Measurements from ENCODE around the gene RALGPS1.

- TF ChIP-seq CTCF (IDR thresholded peaks at IDR 0.05; ENCODE audit: insufficient read depth, low read length) (no peak), REST (IDR thresholded peaks at IDR 0.05; ENCODE audit: insufficient replicate concordance, low read depth) (no peak)
Measured at GRCh38 chr9:126906091-126906490, 8.5 kb upstream of the RALGPS1 start.
